SK-N-MC (cell line): Measurements from ENCODE around the gene ARHGAP18.

Experiments used
- DNase-seq: peaks from one replicate; pipeline ENCODE4 v3.0.0-alpha.2; 2011; ENCODE audit warnings: low read depth, low spot score
- H3K27ac ChIP-seq: fragments of 200-600 bp; sonication (generic); 2 replicates; pipeline ENCODE4 v1.5.1; 2016; ENCODE audit warnings: mixed run types
- H3K36me3 ChIP-seq: fragments of 200-600 bp; sonication (generic); 2 replicates; pipeline ENCODE4 v1.6.1; 2017; ENCODE audit warnings: antibody characterized with exemption, low read length, mixed read lengths; ENCODE audit not compliant: insufficient read depth
- H3K4me3 ChIP-seq: fragments of 200-600 bp; sonication (generic); 2 replicates; pipeline ENCODE4 v1.5.1; 2016
- H3K9ac ChIP-seq: fragments of 200-600 bp; sonication (generic); 2 replicates; pipeline ENCODE4 v1.8.0; 2017; ENCODE audit warnings: mixed run types, mixed read lengths; ENCODE audit not compliant: insufficient read length
- H3K9me3 ChIP-seq: fragments of 200-600 bp; sonication (generic); 2 replicates; pipeline ENCODE4 v1.6.1; 2017; ENCODE audit warnings: low read depth, mild to moderate bottlenecking, antibody characterized with exemption, low read length, moderate library complexity, mixed read lengths
- EZH2 ChIP-seq: fragments of 200-600 bp; sonication (generic); IDR thresholded peaks from one replicate; pipeline ENCODE4 v1.6.1; 2017; ENCODE audit warnings: antibody characterized with exemption
- FOXP2 ChIP-seq: optimal IDR thresholded peaks from 2 replicates; pipeline ENCODE3; 2011; ENCODE audit warnings: mild to moderate bottlenecking, moderate library complexity; ENCODE audit not compliant: insufficient read depth; ENCODE audit errors: extremely low read length, control extremely low read depth
- POLR2AphosphoS5 ChIP-seq: IDR thresholded peaks from 2 replicates; pipeline ENCODE4 v1.6.1; 2012; ENCODE audit warnings: mild to moderate bottlenecking, low read depth, low read length, borderline replicate concordance

The ARHGAP18 gene

DNA sequence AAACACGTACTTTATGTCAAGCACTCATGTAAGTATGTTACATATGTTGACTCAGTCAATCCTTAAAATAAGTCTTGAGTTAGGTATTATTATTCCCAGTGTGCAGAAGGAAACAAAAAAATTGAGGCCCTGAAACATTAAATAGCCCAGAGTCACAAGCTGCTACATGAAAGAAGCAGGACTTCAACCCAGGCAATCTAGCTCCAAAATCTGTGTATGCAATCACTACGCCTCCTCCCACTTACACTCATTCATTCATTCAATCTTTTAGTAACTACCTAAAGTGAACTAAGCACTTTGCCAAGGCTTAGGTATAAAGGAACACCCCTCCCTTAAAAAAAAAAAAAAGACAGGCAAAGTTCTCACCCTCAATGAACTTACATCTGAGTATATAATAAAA is 9.3 kb downstream of the ARHGAP18 start:
- no peak overlapping the region for H3K27ac ChIP-seq
- H3K4me3 ChIP-seq: no peak overlapping the region

DNA sequence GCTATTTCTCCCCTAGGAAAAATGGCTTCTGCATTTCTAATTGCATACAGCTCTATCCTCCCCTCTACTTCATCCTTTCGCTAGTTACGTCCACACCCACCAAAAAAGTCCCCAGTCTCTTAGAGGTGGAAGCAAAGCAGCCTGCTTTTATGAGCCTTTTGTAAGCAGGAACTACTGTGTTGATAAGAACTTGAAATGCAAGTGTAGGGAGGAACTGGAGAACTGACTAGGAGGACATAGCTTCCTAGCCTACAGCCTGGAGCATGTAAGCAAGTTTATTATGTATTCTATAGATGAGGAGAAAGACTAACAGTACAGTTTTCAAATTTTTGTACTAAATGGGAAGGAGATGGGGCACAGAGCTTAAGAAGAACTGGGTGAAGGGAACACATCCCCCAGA is 10.3 kb downstream of the ARHGAP18 start:
- Histone ChIP-seq H3K4me3 (peak overlapping the region; percentile 13; the same call in 1 of the 2 replicates), H3K9ac (no peak overlapping the region), H3K27ac (0 out of 2 replicates have a peak overlapping the region, but pooled peaks have one; percentile 15), H3K36me3 (no peaks in the 10 kb centered on the region), H3K9me3 (no peaks in the 10 kb centered on the region)
- DNase-seq: no peak
- TF ChIP-seq FOXP2 (no peak), EZH2 (no peak), POLR2AphosphoS5 (no peak)

More for the DNA sequence above, 9.3 kb downstream of the ARHGAP18 start:
- Histone ChIP-seq H3K9me3 (no peaks in the 10 kb centered on the region), H3K36me3 (no peaks in the 10 kb centered on the region), H3K9ac (no peak overlapping the region)
- no peak for DNase-seq
- no peak for TF ChIP-seq POLR2AphosphoS5

DNA sequence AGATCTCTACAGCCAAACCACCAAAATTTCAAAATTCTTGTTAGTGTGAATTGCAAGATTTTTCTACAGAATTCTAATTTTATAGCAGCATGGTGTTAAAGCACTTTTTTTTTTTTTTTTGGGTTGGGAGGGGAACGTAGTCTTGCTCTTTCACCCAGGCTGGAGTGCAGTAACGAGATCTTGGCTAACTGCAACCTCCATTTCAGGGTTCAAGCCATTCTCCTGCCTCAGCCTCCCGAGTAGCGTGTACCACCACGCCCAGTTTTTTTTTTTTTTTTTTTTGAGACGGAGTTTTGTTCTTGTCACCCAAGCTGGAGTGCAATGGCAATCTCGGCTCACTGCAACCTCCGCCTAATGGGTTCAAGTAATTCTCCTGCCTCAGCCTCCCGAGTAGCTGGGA is 11.5 kb downstream of the ARHGAP18 start:
- Histone ChIP-seq H3K9me3 (no peaks in the 10 kb centered on the region), H3K4me3 (no peak overlapping the region), H3K9ac (no peak overlapping the region), H3K27ac (no peak overlapping the region), H3K36me3 (no peaks in the 10 kb centered on the region)
- no peak for TF ChIP-seq POLR2AphosphoS5
- TF ChIP-seq FOXP2: no peak
- TF ChIP-seq EZH2: no peak
- DNase-seq: no peak

GRCh38 chr6:129697788-129698187 is 12.2 kb downstream of the ARHGAP18 start:
- TF ChIP-seq POLR2AphosphoS5: no peak
- no peak for TF ChIP-seq EZH2
- no peak for TF ChIP-seq FOXP2
- Histone ChIP-seq H3K27ac (no peak overlapping the region), H3K9me3 (no peaks in the 10 kb centered on the region), H3K4me3 (no peak overlapping the region), H3K36me3 (no peaks in the 10 kb centered on the region), H3K9ac (no peak overlapping the region)
- no peak for DNase-seq

DNA sequence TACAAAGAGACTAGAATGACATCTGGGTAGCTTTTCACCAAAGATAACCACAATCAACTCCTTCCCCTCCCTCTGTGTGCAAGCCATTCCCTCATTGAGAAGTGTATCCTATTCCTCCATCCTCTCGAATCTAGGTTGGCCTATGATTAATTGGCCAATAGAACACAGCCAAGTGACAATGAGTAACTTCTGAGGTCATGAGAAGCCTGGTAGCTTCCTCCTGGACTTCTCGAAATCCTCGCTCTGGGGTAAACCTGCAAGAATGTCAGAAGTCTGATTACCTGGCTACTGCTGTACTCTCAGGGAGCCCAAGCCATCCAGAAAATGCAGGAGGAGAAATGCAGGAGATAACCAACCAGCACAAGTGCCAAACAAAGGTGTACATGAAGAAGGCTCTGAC is 13.1 kb downstream of the ARHGAP18 start:
- DNase-seq: no peak
- Histone ChIP-seq H3K27ac (no peak overlapping the region), H3K9ac (no peak overlapping the region), H3K4me3 (no peak overlapping the region), H3K36me3 (no peaks in the 10 kb centered on the region), H3K9me3 (no peaks in the 10 kb centered on the region)
- no peak for TF ChIP-seq POLR2AphosphoS5
- TF ChIP-seq FOXP2: no peak
- no peak for TF ChIP-seq EZH2

DNA sequence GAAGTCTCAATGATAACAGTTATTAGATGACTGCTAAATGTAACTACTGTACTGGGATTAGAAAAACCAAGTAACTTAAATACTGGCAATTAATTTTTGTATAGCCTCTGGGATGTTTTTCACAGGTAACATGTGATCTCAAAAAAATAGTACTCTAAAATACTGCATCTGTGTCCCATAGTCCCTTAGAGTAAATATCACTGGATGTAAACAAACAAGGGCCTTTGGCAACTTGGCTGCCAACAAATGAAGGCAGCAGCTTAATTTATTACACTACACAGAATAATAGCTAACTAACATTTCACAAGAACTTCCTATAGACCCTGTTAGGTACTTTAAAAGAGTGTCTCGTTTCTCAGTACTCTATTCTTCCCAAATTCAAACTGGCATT is 14.0 kb downstream of the ARHGAP18 start:
- DNase-seq: no peak
- no peaks in the 10 kb centered on the region for H3K9me3 ChIP-seq
- H3K36me3 ChIP-seq: no peaks in the 10 kb centered on the region
- H3K9ac ChIP-seq: no peak overlapping the region
- TF ChIP-seq POLR2AphosphoS5: no peak
- TF ChIP-seq FOXP2: no peak
- no peak for TF ChIP-seq EZH2
- H3K27ac ChIP-seq: peak overlapping the region; percentile 47; the same call in 1 of the 2 replicates
- peak overlapping the region; percentile 41; the same call in 1 of the 2 replicates for H3K4me3 ChIP-seq

GRCh38 chr6:129695373-129696027 is 14.5 kb downstream of the ARHGAP18 start:
- H3K9me3 ChIP-seq: no peaks in the 10 kb centered on the region
- H3K36me3 ChIP-seq: no peaks in the 10 kb centered on the region
- peak overlapping the region; percentile 24 for H3K9ac ChIP-seq
- TF ChIP-seq EZH2 (no peak), FOXP2 (no peak), POLR2AphosphoS5 (no peak)
- H3K4me3 ChIP-seq: peak overlapping the region; percentile 41
- DNase-seq: no peak
- peak overlapping the region; percentile 47; the same call in 1 of the 2 replicates for H3K27ac ChIP-seq

DNA sequence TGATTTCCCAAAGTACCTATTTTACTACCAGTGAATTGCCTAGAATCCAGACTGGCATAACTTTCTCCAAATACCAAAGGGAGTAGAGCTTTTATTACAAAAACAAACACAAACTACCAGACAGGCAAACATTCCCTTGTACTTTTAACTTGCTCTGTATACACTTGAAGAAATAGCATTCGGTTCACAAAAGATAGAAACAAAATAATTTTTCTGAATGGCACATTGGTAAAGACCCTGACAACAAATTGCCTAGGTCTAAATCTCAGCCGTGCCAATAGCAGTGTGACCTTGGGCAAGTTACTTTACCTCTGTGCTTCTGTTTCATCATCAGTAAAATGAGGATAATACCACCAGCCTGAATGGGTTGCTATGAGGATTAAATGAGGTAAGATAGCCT is 15.9 kb downstream of the ARHGAP18 start:
- no peak overlapping the region for H3K9ac ChIP-seq
- no peak overlapping the region for H3K4me3 ChIP-seq
- no peaks in the 10 kb centered on the region for H3K36me3 ChIP-seq
- H3K27ac ChIP-seq: no peak overlapping the region
- H3K9me3 ChIP-seq: no peaks in the 10 kb centered on the region
- DNase-seq: no peak
- TF ChIP-seq EZH2: no peak
- TF ChIP-seq POLR2AphosphoS5: no peak
- TF ChIP-seq FOXP2: no peak

- no peak overlapping the region for H3K9ac ChIP-seq
- H3K36me3 ChIP-seq: no peaks in the 10 kb centered on the region
- no peak for TF ChIP-seq POLR2AphosphoS5
- TF ChIP-seq EZH2: no peak
- TF ChIP-seq FOXP2: no peak
- 0 out of 2 replicates have a peak overlapping the region, but pooled peaks have one; percentile 26 for H3K27ac ChIP-seq
- H3K4me3 ChIP-seq: no peak overlapping the region
- no peaks in the 10 kb centered on the region for H3K9me3 ChIP-seq
- no peak for DNase-seq
Observed at GRCh38 chr6:129692467-129692866, 17.5 kb downstream of the ARHGAP18 start.
